GM18951 (cell line): ENCODE measurements around the gene AGBL3.

Source experiments
- POLR2A ChIP-seq: IDR thresholded peaks from 4 replicates; pipeline ENCODE4 v1.6.1; 2011; ENCODE audit warnings: mild to moderate bottlenecking; ENCODE audit not compliant: insufficient read length, insufficient read depth; ENCODE audit errors: extremely low read depth
- in situ Hi-C: fragments of 300-500 bp; cut with MboI; formaldehyde crosslinking; loops from one replicate; pipeline ENCODE4 v1.12.0; 2022; ENCODE audit warnings: low sequenced_read_pairs, mixed read lengths, inconsistent platforms; ENCODE audit not compliant: unreplicated experiment

AGBL3 gene

DNA sequence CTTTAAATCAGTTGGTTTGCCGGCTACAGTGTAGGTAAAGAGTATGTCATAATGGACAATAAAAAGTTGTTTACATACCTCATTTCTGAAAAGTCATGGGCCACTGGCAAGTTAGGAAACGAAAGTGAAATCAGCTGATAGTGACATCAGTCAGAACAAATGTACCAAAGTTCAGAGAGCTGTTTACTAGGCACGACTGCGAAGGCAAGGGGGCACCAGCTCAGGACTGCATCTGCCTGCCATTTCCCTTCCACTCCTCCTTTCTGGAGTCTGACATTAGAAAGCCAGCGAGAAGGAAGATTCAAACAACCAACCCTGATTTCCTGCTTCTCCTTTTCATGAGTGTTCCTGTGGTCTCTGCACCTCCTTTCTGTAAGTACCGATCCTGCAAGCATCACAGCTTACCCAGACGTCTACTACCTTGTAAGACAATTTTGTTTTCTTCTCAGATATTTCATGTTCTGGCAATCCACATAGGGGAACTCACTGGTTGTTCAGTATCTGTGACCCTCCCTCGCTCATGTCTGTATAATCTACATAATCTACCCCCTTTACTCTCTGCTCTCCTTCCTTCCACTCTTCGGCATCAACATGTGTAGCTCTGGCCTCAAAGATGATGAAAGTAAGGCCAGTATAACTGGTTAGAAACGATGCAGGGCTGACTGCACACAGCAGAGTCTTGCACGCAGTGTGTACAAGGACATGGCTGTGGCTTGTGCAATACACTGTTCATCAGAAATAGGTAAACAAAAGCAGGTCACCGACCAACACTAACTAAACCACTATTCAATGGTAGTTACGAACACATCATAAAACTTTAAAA lies 161.8 kb downstream of the AGBL3 start, which contains the start of gene TMEM140:
TSS of gene TMEM140 (plus strand) at position 174 of the 823 bp plus-strand sequence. CDS start 16,370 bp downstream, outside the sequence.
- peak; percentile 58 for TF ChIP-seq POLR2A
- in situ Hi-C loops = no loop called here

DNA sequence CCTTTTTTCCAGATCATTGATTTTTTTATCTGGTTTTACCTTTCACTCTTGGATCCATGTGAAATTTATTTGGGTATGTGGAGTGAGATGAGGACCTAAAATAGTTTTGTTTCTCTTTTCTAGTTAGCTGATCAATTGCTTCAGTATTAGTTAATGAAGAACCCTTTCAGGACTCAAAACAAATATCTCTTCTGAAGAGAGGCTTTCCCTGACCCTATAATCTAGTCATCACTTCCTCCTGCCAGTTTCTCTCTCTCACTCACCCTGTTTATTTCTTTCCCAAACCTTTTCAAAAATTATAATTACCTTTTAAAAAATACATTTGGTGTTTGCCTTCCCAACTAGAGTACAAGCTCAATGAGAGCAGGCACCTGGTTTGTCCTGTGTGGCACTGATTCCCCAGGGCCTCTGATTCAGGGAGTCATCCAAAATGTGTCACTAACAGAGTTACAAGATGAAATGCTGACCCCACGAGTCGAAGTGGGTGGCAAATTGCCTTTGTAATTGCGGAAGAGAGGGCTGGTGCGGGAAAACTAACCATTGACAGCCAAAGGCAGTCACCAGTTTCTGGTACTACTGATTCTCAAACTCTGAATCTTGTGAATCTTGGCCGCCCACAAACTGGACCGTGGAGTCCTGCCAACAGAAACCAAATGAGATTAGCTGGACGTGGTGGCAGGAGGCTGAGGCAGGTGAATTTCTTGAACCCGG lies 163.9 kb downstream of the AGBL3 start:
- in situ Hi-C loops = loop anchor here (10.0 kb wide), 1 partner anchor 155 kb away; no protein-coding TSS in a partner anchor
- no peak for TF ChIP-seq POLR2A

DNA sequence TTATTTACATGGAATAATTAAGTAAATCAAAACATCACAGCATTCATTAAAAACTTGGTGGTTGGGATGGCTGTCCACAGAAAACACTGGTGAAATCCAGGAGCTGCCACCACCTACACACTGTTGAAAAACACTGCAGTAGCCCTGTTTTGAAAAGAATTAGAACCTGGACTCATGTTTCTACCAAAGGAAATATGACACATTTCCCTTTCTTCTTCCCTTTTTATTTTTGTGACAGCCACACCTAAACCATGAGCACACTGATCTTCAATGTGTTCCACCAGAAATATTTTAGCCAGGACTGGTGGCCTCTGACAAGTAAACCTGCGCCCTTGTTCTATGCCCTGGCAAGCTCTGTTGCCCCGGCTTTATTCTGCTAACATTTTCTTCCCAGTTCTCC lies 164.8 kb downstream of the AGBL3 start:
- TF ChIP-seq POLR2A = no peak
- in situ Hi-C loops = loop anchor here (10.0 kb wide), 1 partner anchor 156 kb away; no protein-coding TSS in a partner anchor

DNA sequence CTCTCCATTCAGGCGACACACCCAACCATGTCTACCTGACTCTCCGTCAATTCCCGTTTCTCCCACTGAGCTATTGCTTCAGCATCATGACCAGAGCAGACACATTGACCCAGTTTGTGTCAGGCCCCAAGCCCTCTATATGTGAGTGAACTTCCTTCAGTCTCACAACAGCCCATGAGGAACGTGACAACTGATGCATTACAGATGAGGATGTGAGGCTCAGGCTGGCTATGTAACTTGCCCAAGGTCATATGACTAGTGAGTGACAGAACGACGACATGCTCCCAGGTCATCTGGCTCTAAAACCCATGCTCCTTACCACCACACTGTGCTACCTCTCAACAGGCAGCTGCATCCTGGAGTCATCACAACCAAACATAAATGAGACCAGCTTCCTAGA lies 165.2 kb downstream of the AGBL3 start:
- TF ChIP-seq POLR2A = peak; percentile 33
- in situ Hi-C loops = loop anchor here (10.0 kb wide), 1 partner anchor 157 kb away; no protein-coding TSS in a partner anchor

DNA sequence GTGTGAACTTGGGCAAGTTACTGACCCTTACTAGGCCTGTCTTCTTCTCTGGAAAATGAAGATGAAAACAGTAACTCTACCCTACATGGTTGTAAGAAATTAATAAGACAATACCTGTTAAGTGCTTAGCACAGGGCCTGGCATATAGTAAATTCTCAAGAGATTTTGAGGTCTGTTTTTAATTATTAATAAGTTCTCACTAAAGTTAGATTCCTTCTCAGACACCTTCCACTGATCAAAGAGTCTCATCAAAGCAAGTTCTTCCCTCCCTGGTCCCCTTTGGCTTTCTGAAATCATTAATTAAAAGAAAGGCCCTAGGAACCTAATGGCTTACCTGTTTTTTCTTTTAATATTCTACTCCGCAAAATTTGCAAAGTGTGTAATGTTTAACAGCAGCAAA lies 166.1 kb downstream of the AGBL3 start:
- in situ Hi-C loops = loop anchor here (10.0 kb wide), 1 partner anchor 158 kb away; no protein-coding TSS in a partner anchor
- no peak for TF ChIP-seq POLR2A

GRCh38 chr7:135154734-135155133 lies 168.4 kb downstream of the AGBL3 start:
- TF ChIP-seq POLR2A = no peak
- in situ Hi-C loops = loop anchor here (10.0 kb wide), 1 partner anchor 160 kb away; no protein-coding TSS in a partner anchor

- no peak for TF ChIP-seq POLR2A
- in situ Hi-C loops = loop anchor here (10.0 kb wide), 1 partner anchor 161 kb away; no protein-coding TSS in a partner anchor
These were observed 170.0 kb downstream of the AGBL3 start for GRCh38 chr7:135156290-135156689.

DNA sequence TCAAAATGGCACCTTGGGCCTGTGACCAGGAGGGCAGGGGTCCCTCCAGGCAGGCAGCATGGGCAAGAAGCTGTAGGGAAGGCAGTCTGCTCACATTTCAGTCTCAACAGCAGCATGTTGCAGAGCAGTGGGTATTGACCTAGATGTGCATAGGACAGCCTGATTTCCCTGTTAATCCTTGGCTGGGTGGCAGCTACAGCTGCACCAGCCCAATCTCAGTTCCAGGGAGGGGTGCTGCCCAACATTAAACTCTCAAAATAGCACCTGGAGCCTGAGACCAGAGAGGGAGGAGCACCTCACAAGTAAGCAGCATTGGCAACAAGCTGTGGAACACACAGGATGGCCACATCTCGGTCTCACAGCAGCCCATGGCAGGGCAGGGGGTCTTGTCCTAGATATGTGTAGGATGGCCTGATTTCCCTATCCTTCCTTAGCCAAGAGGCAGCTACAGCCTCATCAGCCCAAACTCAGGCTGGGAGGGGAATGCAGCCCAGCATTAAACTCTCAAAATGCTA lies 171.9 kb downstream of the AGBL3 start:
- TF ChIP-seq POLR2A = no peak
- in situ Hi-C loops = loop anchor here (10.0 kb wide), 1 partner anchor 163 kb away; no protein-coding TSS in a partner anchor

- in situ Hi-C loops = loop anchor here (10.0 kb wide), 1 partner anchor 164 kb away; no protein-coding TSS in a partner anchor
- TF ChIP-seq POLR2A = no peak
These were observed 172.6 kb downstream of the AGBL3 start for GRCh38 chr7:135158874-135159273.

GRCh38 chr7:135159359-135160085 lies 173.2 kb downstream of the AGBL3 start:
- no peak for TF ChIP-seq POLR2A
- in situ Hi-C loops = loop anchor here (10.0 kb wide), 1 partner anchor 165 kb away; no protein-coding TSS in a partner anchor

GRCh38 chr7:135160098-135160857 lies 174.0 kb downstream of the AGBL3 start:
- no peak for TF ChIP-seq POLR2A
- in situ Hi-C loops = no loop called here
